HEK293 (cell line): Measurements from ENCODE around the gene TRIM9.

Experiments
- CTCF ChIA-PET: fragments of 350-600 bp; formaldehyde crosslinking; extraction: SDS; loops from one replicate; lab custom pipeline; 2021; ENCODE audit warnings: antibody characterized with exemption; lab: Yijun Ruan, JAX
- POLR2A ChIA-PET: fragments of 300-600 bp; formaldehyde crosslinking; extraction: SDS; loops from one replicate; lab custom pipeline; 2020; ENCODE audit warnings: antibody characterized with exemption, inconsistent platforms; lab: Yijun Ruan, JAX
- H3K27ac ChIP-seq: fragments of 200-500 bp; sonication (Bioruptor generic); 2 replicates; pipeline ENCODE4 v1.5.1; 2014; ENCODE audit warnings: low read depth, low read length, control low read depth, inconsistent platforms; ENCODE audit errors: extremely low read depth
- H3K36me3 ChIP-seq, 2 experiments: fragments of 200-500 bp in 1 of 2; sonication (Bioruptor generic) in 1 of 2; 1 replicate in 1 of 2; 2 replicates in 1 of 2; pipeline ENCODE4 v1.5.1; 2014 to 2017; ENCODE audit warnings: inconsistent platforms in 2 of 2, low read length in 2 of 2; ENCODE audit not compliant: control insufficient read depth in 2 of 2, insufficient read depth in 1 of 2
- H3K4me1 ChIP-seq: fragments of 200-500 bp; sonication (Bioruptor generic); 2 replicates; pipeline ENCODE4 v1.5.1; 2014; ENCODE audit warnings: mild to moderate bottlenecking, low read length, inconsistent platforms; ENCODE audit not compliant: control insufficient read depth, insufficient read depth
- H3K4me3 ChIP-seq: 2 replicates; pipeline ENCODE4 v1.5.1; 2011; ENCODE audit warnings: low read depth, mild to moderate bottlenecking, control low read depth, low read length, moderate library complexity
- H3K9me3 ChIP-seq: fragments of 200-500 bp; sonication (Bioruptor generic); 2 replicates; pipeline ENCODE4 v1.5.1; 2014; ENCODE audit warnings: low read depth, low read length, inconsistent platforms; ENCODE audit not compliant: control insufficient read depth, insufficient read depth
- GLIS2 ChIP-seq: fragments of 450-650 bp; formaldehyde crosslinking; IDR thresholded peaks from 2 replicates; pipeline ENCODE4 v1.5.1; 2016; ENCODE audit warnings: missing biosample characterization, missing genetic modification characterization
- KLF16 ChIP-seq: fragments of 450-650 bp; formaldehyde crosslinking; IDR thresholded peaks from 2 replicates; pipeline ENCODE4 v1.5.1; 2017; ENCODE audit warnings: missing biosample characterization, missing genetic modification characterization
- OSR2 ChIP-seq: fragments of 450-650 bp; formaldehyde crosslinking; IDR thresholded peaks from 2 replicates; pipeline ENCODE4 v1.5.1; 2016; ENCODE audit warnings: missing biosample characterization, missing genetic modification characterization
- PRDM1 ChIP-seq: fragments of 450-650 bp; formaldehyde crosslinking; IDR thresholded peaks from 2 replicates; pipeline ENCODE4; 2016; ENCODE audit warnings: missing biosample characterization, missing genetic modification characterization
- WT1 ChIP-seq: fragments of 450-650 bp; formaldehyde crosslinking; IDR thresholded peaks from 2 replicates; pipeline ENCODE4 v1.5.1; 2016; ENCODE audit warnings: missing biosample characterization, missing genetic modification characterization
- ZNF138 ChIP-seq: fragments of 450-650 bp; formaldehyde crosslinking; IDR thresholded peaks from 2 replicates; pipeline ENCODE4 v1.5.1; 2016; ENCODE audit warnings: missing biosample characterization, missing genetic modification characterization, borderline replicate concordance
- ZNF174 ChIP-seq: fragments of 450-650 bp; formaldehyde crosslinking; IDR thresholded peaks from 2 replicates; pipeline ENCODE4 v1.5.0; 2017; ENCODE audit warnings: missing biosample characterization, mild to moderate bottlenecking, missing genetic modification characterization
- ZNF184 ChIP-seq: fragments of 450-650 bp; IDR thresholded peaks from 2 replicates; pipeline ENCODE4 v1.5.1; 2018; ENCODE audit warnings: missing biosample characterization, mild to moderate bottlenecking, missing genetic modification characterization
- ZNF202 ChIP-seq: fragments of 450-650 bp; formaldehyde crosslinking; IDR thresholded peaks from 2 replicates; pipeline ENCODE4 v1.5.1; 2016; ENCODE audit warnings: missing biosample characterization, missing genetic modification characterization, borderline replicate concordance
- ZNF585B ChIP-seq: fragments of 450-650 bp; formaldehyde crosslinking; IDR thresholded peaks from 2 replicates; pipeline ENCODE4 v1.5.1; 2016; ENCODE audit warnings: missing biosample characterization, missing genetic modification characterization
- ZNF654 ChIP-seq: fragments of 450-650 bp; formaldehyde crosslinking; IDR thresholded peaks from 2 replicates; pipeline ENCODE4 v1.5.1; 2016; ENCODE audit warnings: low read depth, missing biosample characterization, missing genetic modification characterization
- ZNF660 ChIP-seq: fragments of 450-650 bp; IDR thresholded peaks from 2 replicates; pipeline ENCODE4 v1.5.1; 2018; ENCODE audit warnings: missing biosample characterization, mild to moderate bottlenecking, missing genetic modification characterization
- ZNF843 ChIP-seq: fragments of 450-650 bp; formaldehyde crosslinking; IDR thresholded peaks from 2 replicates; pipeline ENCODE4 v1.5.1; 2016; ENCODE audit warnings: missing biosample characterization, missing genetic modification characterization
- TF ChIP-seq, protein P1 (sequence below): fragments of 450-650 bp; formaldehyde crosslinking; IDR thresholded peaks from 2 replicates; pipeline ENCODE4 v1.5.1; 2016; ENCODE audit warnings: missing biosample characterization, missing genetic modification characterization, borderline replicate concordance
- TF ChIP-seq, protein P2 (sequence below): fragments of 450-650 bp; formaldehyde crosslinking; IDR thresholded peaks from 2 replicates; pipeline ENCODE4 v1.5.1; 2017; ENCODE audit warnings: missing biosample characterization, mild to moderate bottlenecking, missing genetic modification characterization, moderate library complexity
- TF ChIP-seq, protein P3 (sequence below): fragments of 450-650 bp; formaldehyde crosslinking; IDR thresholded peaks from 2 replicates; pipeline ENCODE4 v1.5.1; 2016; ENCODE audit warnings: missing biosample characterization, missing genetic modification characterization
- TF ChIP-seq, protein P4 (sequence below): fragments of 450-650 bp; formaldehyde crosslinking; optimal IDR thresholded peaks from 2 replicates; pipeline ENCODE3; 2016; ENCODE audit warnings: missing biosample characterization, mild to moderate bottlenecking, missing genetic modification characterization
- TF ChIP-seq, protein P5 (sequence below): fragments of 450-650 bp; formaldehyde crosslinking; IDR thresholded peaks from 2 replicates; pipeline ENCODE4 v1.5.1; 2017; ENCODE audit warnings: missing biosample characterization, missing genetic modification characterization
- TF ChIP-seq, protein P6 (sequence below): fragments of 450-650 bp; formaldehyde crosslinking; IDR thresholded peaks from 2 replicates; pipeline ENCODE4 v1.5.1; 2017; ENCODE audit warnings: missing biosample characterization, missing genetic modification characterization
- TF ChIP-seq, protein P7 (sequence below): fragments of 450-650 bp; formaldehyde crosslinking; IDR thresholded peaks from 2 replicates; pipeline ENCODE4 v1.5.1; 2016; ENCODE audit warnings: missing biosample characterization, missing genetic modification characterization
- TF ChIP-seq, protein P8 (sequence below): fragments of 450-650 bp; IDR thresholded peaks from 2 replicates; pipeline ENCODE4 v1.5.1; 2018; ENCODE audit warnings: missing biosample characterization, missing genetic modification characterization

TRIM9 gene

DNA sequence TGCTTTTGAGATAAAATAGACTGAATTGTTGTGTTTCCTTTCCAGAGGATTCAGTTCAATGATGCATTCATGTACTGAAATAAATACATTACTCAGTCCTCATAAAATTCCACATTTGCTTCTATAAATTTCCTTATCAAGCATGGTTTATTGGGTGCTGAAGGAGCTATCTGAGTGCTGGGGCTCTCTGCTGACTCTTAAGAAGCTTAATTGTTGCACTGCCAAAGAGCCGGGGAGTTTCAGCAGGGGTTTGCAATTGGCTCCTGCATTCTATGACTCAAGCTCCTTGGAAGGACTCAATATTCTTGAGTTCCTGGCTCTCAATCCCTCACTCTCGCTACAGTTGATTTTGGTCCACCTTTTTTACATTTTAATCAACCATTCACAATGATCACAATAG, 80.8 kb downstream of the TRIM9 start:
- ChIA-PET POLR2A (no interaction called here), CTCF (no interaction called here)
- Histone ChIP-seq H3K27ac (no peak overlapping the region), H3K4me1 (peaks cover 11% of the 10 kb centered on the region), H3K4me3 (no peak overlapping the region), H3K36me3 (peaks cover 0 to 4% of the 10 kb centered on the region in 2 experiments; a peak in 2 of 3 replicates), H3K9me3 (no peaks in the 10 kb centered on the region; the same call in none of the 2 replicates)
- TF ChIP-seq ZNF843 (tag by site-specific recombination) = peak; percentile 88
- no peak for TF ChIP-seq WT1
- TF ChIP-seq ZNF138 (tag by site-specific recombination) = no peak
- TF ChIP-seq, protein P1, sequence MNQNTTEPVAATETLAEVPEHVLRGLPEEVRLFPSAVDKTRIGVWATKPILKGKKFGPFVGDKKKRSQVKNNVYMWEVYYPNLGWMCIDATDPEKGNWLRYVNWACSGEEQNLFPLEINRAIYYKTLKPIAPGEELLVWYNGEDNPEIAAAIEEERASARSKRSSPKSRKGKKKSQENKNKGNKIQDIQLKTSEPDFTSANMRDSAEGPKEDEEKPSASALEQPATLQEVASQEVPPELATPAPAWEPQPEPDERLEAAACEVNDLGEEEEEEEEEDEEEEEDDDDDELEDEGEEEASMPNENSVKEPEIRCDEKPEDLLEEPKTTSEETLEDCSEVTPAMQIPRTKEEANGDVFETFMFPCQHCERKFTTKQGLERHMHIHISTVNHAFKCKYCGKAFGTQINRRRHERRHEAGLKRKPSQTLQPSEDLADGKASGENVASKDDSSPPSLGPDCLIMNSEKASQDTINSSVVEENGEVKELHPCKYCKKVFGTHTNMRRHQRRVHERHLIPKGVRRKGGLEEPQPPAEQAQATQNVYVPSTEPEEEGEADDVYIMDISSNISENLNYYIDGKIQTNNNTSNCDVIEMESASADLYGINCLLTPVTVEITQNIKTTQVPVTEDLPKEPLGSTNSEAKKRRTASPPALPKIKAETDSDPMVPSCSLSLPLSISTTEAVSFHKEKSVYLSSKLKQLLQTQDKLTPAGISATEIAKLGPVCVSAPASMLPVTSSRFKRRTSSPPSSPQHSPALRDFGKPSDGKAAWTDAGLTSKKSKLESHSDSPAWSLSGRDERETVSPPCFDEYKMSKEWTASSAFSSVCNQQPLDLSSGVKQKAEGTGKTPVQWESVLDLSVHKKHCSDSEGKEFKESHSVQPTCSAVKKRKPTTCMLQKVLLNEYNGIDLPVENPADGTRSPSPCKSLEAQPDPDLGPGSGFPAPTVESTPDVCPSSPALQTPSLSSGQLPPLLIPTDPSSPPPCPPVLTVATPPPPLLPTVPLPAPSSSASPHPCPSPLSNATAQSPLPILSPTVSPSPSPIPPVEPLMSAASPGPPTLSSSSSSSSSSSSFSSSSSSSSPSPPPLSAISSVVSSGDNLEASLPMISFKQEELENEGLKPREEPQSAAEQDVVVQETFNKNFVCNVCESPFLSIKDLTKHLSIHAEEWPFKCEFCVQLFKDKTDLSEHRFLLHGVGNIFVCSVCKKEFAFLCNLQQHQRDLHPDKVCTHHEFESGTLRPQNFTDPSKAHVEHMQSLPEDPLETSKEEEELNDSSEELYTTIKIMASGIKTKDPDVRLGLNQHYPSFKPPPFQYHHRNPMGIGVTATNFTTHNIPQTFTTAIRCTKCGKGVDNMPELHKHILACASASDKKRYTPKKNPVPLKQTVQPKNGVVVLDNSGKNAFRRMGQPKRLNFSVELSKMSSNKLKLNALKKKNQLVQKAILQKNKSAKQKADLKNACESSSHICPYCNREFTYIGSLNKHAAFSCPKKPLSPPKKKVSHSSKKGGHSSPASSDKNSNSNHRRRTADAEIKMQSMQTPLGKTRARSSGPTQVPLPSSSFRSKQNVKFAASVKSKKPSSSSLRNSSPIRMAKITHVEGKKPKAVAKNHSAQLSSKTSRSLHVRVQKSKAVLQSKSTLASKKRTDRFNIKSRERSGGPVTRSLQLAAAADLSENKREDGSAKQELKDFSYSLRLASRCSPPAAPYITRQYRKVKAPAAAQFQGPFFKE (tag by site-specific recombination) = no peak
- TF ChIP-seq ZNF174 (tag by site-specific recombination) = no peak
- TF ChIP-seq PRDM1 (tag by site-specific recombination) = no peak
- TF ChIP-seq OSR2 (tag by site-specific recombination) = peak; percentile 50; the same call in 1 of the 2 replicates
- TF ChIP-seq, protein P2, sequence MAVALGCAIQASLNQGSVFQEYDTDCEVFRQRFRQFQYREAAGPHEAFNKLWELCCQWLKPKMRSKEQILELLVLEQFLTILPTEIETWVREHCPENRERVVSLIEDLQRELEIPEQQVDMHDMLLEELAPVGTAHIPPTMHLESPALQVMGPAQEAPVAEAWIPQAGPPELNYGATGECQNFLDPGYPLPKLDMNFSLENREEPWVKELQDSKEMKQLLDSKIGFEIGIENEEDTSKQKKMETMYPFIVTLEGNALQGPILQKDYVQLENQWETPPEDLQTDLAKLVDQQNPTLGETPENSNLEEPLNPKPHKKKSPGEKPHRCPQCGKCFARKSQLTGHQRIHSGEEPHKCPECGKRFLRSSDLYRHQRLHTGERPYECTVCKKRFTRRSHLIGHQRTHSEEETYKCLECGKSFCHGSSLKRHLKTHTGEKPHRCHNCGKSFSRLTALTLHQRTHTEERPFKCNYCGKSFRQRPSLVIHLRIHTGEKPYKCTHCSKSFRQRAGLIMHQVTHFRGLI (tag by site-specific recombination) = no peak
- TF ChIP-seq, protein P3, sequence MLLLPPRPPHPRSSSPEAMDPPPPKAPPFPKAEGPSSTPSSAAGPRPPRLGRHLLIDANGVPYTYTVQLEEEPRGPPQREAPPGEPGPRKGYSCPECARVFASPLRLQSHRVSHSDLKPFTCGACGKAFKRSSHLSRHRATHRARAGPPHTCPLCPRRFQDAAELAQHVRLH (tag by site-specific recombination) = 0 out of 2 replicates have a peak, but pooled peaks have one; percentile 45
- TF ChIP-seq, protein P4, sequence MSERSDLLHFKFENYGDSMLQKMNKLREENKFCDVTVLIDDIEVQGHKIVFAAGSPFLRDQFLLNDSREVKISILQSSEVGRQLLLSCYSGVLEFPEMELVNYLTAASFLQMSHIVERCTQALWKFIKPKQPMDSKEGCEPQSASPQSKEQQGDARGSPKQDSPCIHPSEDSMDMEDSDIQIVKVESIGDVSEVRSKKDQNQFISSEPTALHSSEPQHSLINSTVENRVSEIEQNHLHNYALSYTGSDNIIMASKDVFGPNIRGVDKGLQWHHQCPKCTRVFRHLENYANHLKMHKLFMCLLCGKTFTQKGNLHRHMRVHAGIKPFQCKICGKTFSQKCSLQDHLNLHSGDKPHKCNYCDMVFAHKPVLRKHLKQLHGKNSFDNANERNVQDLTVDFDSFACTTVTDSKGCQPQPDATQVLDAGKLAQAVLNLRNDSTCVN (tag by site-specific recombination) = no peak
- TF ChIP-seq, protein P5, sequence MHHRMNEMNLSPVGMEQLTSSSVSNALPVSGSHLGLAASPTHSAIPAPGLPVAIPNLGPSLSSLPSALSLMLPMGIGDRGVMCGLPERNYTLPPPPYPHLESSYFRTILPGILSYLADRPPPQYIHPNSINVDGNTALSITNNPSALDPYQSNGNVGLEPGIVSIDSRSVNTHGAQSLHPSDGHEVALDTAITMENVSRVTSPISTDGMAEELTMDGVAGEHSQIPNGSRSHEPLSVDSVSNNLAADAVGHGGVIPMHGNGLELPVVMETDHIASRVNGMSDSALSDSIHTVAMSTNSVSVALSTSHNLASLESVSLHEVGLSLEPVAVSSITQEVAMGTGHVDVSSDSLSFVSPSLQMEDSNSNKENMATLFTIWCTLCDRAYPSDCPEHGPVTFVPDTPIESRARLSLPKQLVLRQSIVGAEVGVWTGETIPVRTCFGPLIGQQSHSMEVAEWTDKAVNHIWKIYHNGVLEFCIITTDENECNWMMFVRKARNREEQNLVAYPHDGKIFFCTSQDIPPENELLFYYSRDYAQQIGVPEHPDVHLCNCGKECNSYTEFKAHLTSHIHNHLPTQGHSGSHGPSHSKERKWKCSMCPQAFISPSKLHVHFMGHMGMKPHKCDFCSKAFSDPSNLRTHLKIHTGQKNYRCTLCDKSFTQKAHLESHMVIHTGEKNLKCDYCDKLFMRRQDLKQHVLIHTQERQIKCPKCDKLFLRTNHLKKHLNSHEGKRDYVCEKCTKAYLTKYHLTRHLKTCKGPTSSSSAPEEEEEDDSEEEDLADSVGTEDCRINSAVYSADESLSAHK (tag by site-specific recombination) = peak; percentile 67
- TF ChIP-seq KLF16 (tag by site-specific recombination) = 0 out of 2 replicates have a peak, but pooled peaks have one; percentile 23
- no peak for TF ChIP-seq GLIS2
- TF ChIP-seq ZNF202 (tag by site-specific recombination) = no peak
- TF ChIP-seq, protein P6, sequence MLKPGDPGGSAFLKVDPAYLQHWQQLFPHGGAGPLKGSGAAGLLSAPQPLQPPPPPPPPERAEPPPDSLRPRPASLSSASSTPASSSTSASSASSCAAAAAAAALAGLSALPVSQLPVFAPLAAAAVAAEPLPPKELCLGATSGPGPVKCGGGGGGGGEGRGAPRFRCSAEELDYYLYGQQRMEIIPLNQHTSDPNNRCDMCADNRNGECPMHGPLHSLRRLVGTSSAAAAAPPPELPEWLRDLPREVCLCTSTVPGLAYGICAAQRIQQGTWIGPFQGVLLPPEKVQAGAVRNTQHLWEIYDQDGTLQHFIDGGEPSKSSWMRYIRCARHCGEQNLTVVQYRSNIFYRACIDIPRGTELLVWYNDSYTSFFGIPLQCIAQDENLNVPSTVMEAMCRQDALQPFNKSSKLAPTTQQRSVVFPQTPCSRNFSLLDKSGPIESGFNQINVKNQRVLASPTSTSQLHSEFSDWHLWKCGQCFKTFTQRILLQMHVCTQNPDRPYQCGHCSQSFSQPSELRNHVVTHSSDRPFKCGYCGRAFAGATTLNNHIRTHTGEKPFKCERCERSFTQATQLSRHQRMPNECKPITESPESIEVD = peak; percentile 49
- no peak for TF ChIP-seq ZNF184 (tag by site-specific recombination)
- TF ChIP-seq, protein P7, sequence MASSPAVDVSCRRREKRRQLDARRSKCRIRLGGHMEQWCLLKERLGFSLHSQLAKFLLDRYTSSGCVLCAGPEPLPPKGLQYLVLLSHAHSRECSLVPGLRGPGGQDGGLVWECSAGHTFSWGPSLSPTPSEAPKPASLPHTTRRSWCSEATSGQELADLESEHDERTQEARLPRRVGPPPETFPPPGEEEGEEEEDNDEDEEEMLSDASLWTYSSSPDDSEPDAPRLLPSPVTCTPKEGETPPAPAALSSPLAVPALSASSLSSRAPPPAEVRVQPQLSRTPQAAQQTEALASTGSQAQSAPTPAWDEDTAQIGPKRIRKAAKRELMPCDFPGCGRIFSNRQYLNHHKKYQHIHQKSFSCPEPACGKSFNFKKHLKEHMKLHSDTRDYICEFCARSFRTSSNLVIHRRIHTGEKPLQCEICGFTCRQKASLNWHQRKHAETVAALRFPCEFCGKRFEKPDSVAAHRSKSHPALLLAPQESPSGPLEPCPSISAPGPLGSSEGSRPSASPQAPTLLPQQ (tag by site-specific recombination) = peak; percentile 33; the same call in 1 of the 2 replicates
- TF ChIP-seq, protein P8, sequence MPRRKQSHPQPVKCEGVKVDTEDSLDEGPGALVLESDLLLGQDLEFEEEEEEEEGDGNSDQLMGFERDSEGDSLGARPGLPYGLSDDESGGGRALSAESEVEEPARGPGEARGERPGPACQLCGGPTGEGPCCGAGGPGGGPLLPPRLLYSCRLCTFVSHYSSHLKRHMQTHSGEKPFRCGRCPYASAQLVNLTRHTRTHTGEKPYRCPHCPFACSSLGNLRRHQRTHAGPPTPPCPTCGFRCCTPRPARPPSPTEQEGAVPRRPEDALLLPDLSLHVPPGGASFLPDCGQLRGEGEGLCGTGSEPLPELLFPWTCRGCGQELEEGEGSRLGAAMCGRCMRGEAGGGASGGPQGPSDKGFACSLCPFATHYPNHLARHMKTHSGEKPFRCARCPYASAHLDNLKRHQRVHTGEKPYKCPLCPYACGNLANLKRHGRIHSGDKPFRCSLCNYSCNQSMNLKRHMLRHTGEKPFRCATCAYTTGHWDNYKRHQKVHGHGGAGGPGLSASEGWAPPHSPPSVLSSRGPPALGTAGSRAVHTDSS (tag by site-specific recombination) = no peak
- no peak for TF ChIP-seq ZNF585B
- no peak for TF ChIP-seq ZNF654 (tag by site-specific recombination)
- no peak for TF ChIP-seq ZNF660
